ENCODE data around the gene MUC3A. TPM values are rescaled to one million over a fixed set of nuclear protein-coding genes. Genes with fewer than 3 reads are reported as not detected.
A peak's percentile ranks its signal among the peaks of the same experiment; 100 is the strongest.
"Not testable (repeated sequence)": the region's sequence is repeated elsewhere in the genome, so short reads cannot be mapped to it uniquely, and the experiment has no call there.

Gene MUC3A
- total RNA-seq (2014; rRNA removed) = not detected in 2 replicates
- 0.01 TPM for polyA plus RNA-seq (2012)

DNA sequence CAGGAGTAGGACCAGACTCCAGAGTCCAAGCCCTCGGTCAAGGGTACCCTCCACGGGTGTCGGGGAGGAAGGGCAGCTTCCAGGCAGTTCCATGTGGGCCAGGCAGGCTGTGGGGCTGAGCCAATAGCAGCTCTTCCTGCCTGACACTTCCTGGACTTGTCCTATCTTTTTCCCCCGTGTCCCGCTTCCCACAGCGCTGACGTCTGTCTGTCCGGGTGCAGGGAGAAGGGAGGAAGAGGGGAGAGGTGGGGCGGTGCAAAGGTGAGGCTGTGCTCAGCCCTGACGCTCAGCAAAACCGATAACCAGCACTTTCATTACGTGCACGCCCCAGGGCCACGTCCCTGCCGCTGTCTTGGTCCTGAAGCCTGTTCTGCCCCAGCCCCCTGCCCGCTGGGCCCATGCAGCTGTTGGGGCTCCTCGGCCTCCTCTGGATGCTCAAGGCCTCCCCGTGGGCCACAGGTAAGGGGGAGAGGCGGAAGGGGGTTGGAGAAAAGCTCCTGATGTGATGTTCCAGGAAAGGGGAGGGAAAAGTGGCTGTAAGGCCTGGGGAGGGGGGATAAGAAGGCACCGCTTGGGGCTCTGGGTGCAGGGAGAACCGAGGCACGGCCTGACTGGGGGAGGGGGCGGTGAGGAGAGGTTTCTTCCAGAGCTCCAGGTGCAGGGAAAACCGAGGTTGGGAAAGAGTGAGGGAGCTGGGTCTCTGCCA lies at the start of gene MUC3A:
MUC3A (plus strand) TSS at position 308 of the 706 bp plus-strand sequence; CDS start at position 399, 91 bp downstream.
- DNase-seq (ENCODE audit: low read depth) = no peak

- DNase-seq (ENCODE audit: low read depth) = no peak
Observed at GRCh38 chr7:100900978-100901377, 48.4 kb upstream of the MUC3A start.

GRCh38 chr7:100901921-100902332 lies 47.4 kb upstream of the MUC3A start:
- DNase-seq (ENCODE audit: low read depth) = no peak

GRCh38 chr7:100902638-100903037 lies 46.7 kb upstream of the MUC3A start:
- DNase-seq (ENCODE audit: low read depth) = no peak

DNA sequence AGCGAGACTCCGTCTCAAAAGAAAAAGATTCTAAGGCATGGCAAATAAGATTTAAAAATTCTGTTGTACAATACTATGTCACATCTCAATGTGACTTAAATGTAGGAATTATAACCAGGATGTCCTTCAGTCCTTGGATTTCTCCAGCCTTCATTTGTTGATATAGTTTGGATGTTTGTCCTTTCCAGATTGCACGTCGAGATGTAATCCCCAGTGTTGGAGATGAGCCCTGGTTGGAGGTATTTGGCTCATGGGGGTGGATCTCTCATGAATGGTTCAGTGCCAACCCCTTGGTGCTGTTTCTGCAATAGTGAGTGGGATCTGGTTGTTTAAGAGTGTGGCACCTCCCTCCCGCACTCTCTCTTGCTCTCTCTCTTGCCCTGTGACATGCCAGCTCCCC lies 40.8 kb upstream of the MUC3A start:
- no peak for DNase-seq (ENCODE audit: low read depth)

DNA sequence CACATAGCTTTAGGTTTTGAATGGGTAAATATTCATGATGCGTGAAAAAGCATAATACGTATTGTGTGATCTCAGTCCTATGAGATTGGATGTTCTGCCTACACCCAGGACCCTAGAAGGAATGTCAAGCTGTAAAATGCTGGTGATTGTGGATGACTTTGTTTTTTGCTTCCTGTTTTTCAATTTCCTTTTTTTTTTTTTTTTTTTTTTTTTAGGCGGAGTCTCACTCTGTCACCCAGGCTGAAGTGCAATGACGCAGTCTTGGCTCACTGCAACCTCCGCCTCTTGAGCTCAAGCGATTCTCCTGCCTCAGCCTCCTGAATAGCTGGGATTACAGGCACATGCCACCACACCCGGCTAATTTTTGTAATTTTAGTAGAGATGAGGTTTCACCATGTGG lies 38.9 kb upstream of the MUC3A start:
- not testable (repeated sequence) for DNase-seq (ENCODE audit: low read depth)

GRCh38 chr7:100911484-100911883 lies 37.9 kb upstream of the MUC3A start:
- DNase-seq (ENCODE audit: low read depth) = no peak

- no peak for DNase-seq (ENCODE audit: low read depth)
Observed at GRCh38 chr7:100914208-100914878, 35.0 kb upstream of the MUC3A start.

GRCh38 chr7:100914879-100915447 lies 34.4 kb upstream of the MUC3A start:
- DNase-seq (ENCODE audit: low read depth) = peak; percentile 28

DNA sequence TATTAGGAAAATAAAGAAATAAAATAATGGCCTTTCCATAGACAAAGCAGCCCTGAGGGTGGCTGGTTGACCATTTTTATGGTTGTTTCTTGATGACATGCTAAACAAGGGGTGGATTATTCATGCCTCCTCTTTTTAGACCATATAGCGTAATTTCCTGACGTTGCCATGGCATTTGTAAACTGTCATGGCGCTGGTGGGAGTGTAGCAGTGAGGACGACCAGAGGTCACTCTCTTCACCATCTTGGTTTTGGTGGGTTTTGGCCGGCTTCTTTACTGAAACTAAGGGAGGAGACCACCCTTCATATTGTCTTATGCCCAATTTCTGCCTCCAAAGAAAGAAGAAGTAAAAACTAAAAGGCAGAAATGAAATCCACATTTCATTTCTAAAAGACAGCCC lies 30.0 kb upstream of the MUC3A start:
- DNase-seq (ENCODE audit: low read depth) = not testable (repeated sequence)

- not testable (repeated sequence) for DNase-seq (ENCODE audit: low read depth)
Observed at GRCh38 chr7:100919779-100920437, 29.4 kb upstream of the MUC3A start.

- no peak for DNase-seq (ENCODE audit: low read depth)
Observed at GRCh38 chr7:100921039-100921438, 28.3 kb upstream of the MUC3A start.

DNA sequence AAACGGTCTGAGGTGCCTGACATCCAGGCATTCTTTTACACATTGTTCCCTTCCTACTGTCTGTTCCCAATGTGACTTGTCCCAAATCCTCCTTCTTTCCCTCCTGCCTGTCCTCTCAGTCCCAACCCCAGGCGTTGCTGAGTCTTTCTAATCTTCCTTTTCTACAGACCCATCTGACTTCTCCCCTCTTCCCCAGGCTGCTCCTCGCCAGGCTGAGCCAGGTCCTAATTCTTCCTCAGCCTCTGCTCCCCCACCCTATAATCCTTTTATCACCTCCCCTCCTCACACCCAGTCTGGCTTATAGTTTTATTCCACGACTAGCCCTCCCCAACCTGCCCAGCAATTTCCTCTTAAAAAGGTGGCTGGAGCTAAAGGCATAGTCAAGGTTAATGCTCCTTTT lies 25.7 kb upstream of the MUC3A start:
- DNase-seq (ENCODE audit: low read depth) = not testable (repeated sequence)

DNA sequence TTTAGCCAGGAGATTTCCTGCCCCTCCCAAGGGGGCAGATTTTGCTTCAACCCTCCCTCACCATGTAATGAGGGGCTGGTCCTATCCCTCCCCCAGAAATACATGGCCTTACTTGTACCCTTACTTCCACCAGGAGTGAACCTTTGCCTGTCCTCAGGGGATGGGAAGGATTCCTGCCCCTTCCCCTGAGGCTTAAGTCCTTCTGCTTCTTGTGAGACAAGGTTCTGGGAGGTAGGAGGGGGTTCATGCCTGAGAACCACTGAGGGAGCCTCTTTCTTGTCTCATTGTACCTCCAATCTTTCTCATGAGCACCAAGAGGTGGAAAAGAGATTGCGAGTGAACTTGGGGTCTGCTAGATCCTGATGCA lies 19.5 kb upstream of the MUC3A start:
- DNase-seq (ENCODE audit: low read depth) = no peak

- no peak for DNase-seq (ENCODE audit: low read depth)
Observed at GRCh38 chr7:100933734-100934133, 15.6 kb upstream of the MUC3A start.

- DNase-seq (ENCODE audit: low read depth) = not testable (repeated sequence)
Observed at GRCh38 chr7:100935381-100935780, 14.0 kb upstream of the MUC3A start.

DNA sequence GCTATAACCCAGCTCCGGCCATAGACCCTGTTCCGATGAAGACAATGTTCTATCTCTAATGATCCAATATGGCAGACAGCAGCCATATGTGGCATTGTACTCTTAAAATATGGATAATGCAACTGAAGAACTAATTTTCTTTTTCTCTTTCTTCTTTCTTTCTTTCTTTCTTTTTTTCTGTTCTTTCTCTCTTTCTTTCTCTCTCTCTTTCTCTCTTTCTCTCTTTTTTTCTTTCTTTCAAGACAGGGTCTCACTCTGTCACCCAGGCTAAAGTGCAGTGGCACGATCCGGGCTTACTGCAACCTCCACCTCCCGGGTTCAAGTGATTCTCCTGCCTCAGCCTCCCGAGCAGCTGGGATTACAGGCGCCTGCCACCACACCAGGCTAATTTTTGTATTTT lies 13.2 kb upstream of the MUC3A start:
- not testable (repeated sequence) for DNase-seq (ENCODE audit: low read depth)

DNA sequence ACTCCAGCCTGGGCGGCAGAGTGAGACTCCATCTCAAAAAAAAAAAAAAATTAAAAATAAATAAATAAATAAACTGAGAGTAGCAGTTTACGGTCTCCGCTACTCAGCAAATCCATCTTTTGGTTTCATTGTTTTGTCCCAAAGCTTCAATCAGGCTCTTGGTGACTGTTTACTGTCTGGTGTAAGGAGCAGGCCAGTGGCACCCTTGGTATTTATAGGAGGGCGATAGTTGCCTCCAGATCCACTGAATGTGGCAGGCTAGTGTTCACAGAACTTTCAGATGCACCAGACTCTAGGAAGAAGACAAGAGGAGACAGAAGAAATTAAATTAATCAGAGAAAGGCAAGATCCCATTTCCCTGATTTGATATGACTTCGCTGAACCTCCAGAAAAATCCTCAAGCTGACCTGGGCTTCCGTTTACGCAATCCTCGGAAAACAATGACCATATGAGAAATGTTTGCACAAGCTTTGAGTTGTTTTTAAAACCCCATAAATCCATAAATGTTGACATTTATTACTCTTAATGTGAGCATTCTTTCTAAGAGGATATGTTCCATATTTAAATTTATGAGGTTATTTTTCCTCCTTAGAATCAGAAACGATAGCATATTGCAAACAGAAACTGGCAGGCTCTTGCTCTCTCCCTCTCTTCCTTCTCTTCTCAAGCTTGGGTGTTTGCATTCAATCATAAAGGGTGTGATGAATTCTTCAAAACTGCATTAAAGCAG lies 7.1 kb upstream of the MUC3A start:
- DNase-seq (ENCODE audit: low read depth) = no peak

- DNase-seq (ENCODE audit: low read depth) = no peak
Observed at GRCh38 chr7:100943693-100944092, 5.6 kb upstream of the MUC3A start.

GRCh38 chr7:100944138-100944537 lies 5.2 kb upstream of the MUC3A start:
- no peak for DNase-seq (ENCODE audit: low read depth)

DNA sequence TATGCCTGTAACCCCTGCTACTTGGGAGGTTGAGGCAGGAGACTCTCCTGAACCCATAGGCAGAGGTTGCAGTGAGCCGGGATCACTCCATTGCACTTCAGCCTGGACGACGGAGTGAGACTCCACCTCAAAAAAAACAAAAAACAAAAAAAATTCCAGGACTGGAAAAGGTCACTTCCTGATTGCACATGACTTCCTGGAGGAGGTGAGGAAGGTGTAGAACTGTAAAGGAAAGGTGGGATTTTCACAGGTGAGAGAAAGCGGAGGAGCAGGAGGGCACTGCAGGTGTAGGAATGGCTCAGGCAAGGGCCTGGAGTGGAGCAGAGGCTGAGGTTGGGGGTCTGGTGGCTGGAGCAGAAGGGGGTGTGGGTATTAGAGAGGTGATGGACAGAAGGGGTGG lies 3.2 kb upstream of the MUC3A start:
- DNase-seq (ENCODE audit: low read depth) = no peak

Data from LHCN-M2 (cell line).